Measurements from ENCODE around the gene SFTPB.
A peak's percentile ranks its signal among the peaks of the same experiment; 100 is the strongest.

SFTPB gene

GRCh38 chr2:85702172-85702571 lies 34.2 kb upstream of the SFTPB start (continued):
- TF ChIP-seq SP2 (tag by site-specific recombination; IDR thresholded peaks at IDR 0.05) (no peak), KLF9 (tag by site-specific recombination; IDR thresholded peaks at IDR 0.05; ENCODE audit: low read depth) (no peak), ZNF280D (tag by site-specific recombination; IDR thresholded peaks at IDR 0.05) (no peak), ZNF664 (tag by site-specific recombination; IDR thresholded peaks at IDR 0.05) (no peak), ZNF473 (tag by site-specific recombination; IDR thresholded peaks at IDR 0.05) (no peak), ZSCAN23 (tag by site-specific recombination; IDR thresholded peaks at IDR 0.05) (no peak), ZNF843 (tag by site-specific recombination; IDR thresholded peaks at IDR 0.05) (no peak), ZNF324 (tag by site-specific recombination; IDR thresholded peaks at IDR 0.05) (no peak), ZEB2 (tag by site-specific recombination; IDR thresholded peaks at IDR 0.05) (peak; percentile 61; the same call in 1 of the 2 replicates), ELK4 (IDR thresholded peaks at IDR 0.05; ENCODE audit: borderline replicate concordance, low read depth, low read length) (no peak), ZNF658 (tag by site-specific recombination; IDR thresholded peaks at IDR 0.05) (no peak), ZNF48 (tag by site-specific recombination; IDR thresholded peaks at IDR 0.05) (no peak), ZNF558 (tag by site-specific recombination; IDR thresholded peaks at IDR 0.05) (0 out of 2 replicates have a peak, but pooled peaks have one; percentile 25), GFI1B (tag by site-specific recombination; IDR thresholded peaks at IDR 0.05) (no peak), ZBTB21 (tag by site-specific recombination; IDR thresholded peaks at IDR 0.05) (no peak), ZNF335 (tag by site-specific recombination; conservative IDR thresholded peaks at IDR 0.05) (peak; percentile 36; the same call in 1 of the 2 replicates)

- H3K9me3 ChIP-seq (ENCODE audit: control insufficient read depth, insufficient read depth, low read depth, low read length) = no peaks in the 10 kb centered on the region
- ChIA-PET CTCF (interaction anchor here (0.6 to 6.2 kb wide), 4 partner anchors 7 to 45 kb away, joined by 3 to 54 read pairs (median 4); no protein-coding TSS in a partner anchor), POLR2A (no interaction called here)
- H3K4me1 ChIP-seq (ENCODE audit: control insufficient read depth, insufficient read depth, low read length) = no peaks in the 10 kb centered on the region; the same call in 1 of the 2 replicates
- H3K36me3 ChIP-seq (ENCODE audit: control insufficient read depth in 2 of 2, insufficient read depth in 1 of 2, low read length in 2 of 2) = no peaks in the 10 kb centered on the region
- no peak overlapping the region for H3K27ac ChIP-seq (ENCODE audit: extremely low read depth, low read depth, low read length)
- no peak overlapping the region for H3K4me3 ChIP-seq (ENCODE audit: low read depth, low read length)
- TF ChIP-seq REST (tag by site-specific recombination; IDR thresholded peaks at IDR 0.05) (no peak), ZNF701 (tag by site-specific recombination; IDR thresholded peaks at IDR 0.05) (no peak), ZNF292 (tag by site-specific recombination; IDR thresholded peaks at IDR 0.05; ENCODE audit: borderline replicate concordance, low read depth) (no peak), ZBTB10 (tag by site-specific recombination; IDR thresholded peaks at IDR 0.05) (no peak), ZBTB44 (tag by site-specific recombination; IDR thresholded peaks at IDR 0.05) (no peak), SP2 (tag by site-specific recombination; IDR thresholded peaks at IDR 0.05) (no peak), ZNF266 (tag by site-specific recombination; IDR thresholded peaks at IDR 0.05; ENCODE audit: low read depth) (no peak), ZNF626 (tag by site-specific recombination; IDR thresholded peaks at IDR 0.05) (no peak), AEBP2 (tag by site-specific recombination; IDR thresholded peaks at IDR 0.05; ENCODE audit: borderline replicate concordance) (no peak), ZNF501 (tag by site-specific recombination; IDR thresholded peaks at IDR 0.05) (no peak)
These were observed 31.3 kb upstream of the SFTPB start for GRCh38 chr2:85699325-85699724.
